Measurements from ENCODE around the gene CYTH1.

The CYTH1 gene

GRCh38 chr17:78804777-78805176, 22.7 kb upstream of the CYTH1 start:
- DNase-seq (ENCODE audit: low spot score), result no peak

- no peak for DNase-seq (ENCODE audit: low spot score)
Observed at GRCh38 chr17:78803186-78803845, 21.2 kb upstream of the CYTH1 start.

- DNase-seq (ENCODE audit: low spot score), result no peak
Observed at GRCh38 chr17:78802459-78802858, 20.4 kb upstream of the CYTH1 start.

DNA sequence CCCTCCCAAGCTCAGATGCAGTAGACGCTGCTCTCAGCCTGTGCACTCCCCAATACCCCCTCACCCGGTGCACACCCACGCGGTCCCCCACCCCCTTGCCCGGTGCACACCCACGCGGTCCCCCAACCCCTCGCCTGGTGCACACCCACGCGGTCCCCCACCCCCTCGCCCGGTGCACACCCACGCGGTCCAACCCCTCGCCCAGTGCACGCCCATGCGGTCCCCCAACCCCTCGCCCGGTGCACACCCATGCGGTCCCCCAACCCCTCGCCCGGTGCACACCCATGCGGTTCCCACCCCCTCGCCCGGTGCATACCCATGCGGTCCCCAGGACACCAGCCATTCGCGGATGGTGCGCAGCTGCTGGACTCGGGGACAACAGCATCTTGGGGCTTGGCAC, 19.9 kb upstream of the CYTH1 start:
- no peak for DNase-seq (ENCODE audit: low spot score)

- no peak for DNase-seq (ENCODE audit: low spot score)
Observed at GRCh38 chr17:78800132-78800931, 18.3 kb upstream of the CYTH1 start.

GRCh38 chr17:78798695-78799559, 16.9 kb upstream of the CYTH1 start:
- DNase-seq (ENCODE audit: low spot score), result peak; percentile 47

DNA sequence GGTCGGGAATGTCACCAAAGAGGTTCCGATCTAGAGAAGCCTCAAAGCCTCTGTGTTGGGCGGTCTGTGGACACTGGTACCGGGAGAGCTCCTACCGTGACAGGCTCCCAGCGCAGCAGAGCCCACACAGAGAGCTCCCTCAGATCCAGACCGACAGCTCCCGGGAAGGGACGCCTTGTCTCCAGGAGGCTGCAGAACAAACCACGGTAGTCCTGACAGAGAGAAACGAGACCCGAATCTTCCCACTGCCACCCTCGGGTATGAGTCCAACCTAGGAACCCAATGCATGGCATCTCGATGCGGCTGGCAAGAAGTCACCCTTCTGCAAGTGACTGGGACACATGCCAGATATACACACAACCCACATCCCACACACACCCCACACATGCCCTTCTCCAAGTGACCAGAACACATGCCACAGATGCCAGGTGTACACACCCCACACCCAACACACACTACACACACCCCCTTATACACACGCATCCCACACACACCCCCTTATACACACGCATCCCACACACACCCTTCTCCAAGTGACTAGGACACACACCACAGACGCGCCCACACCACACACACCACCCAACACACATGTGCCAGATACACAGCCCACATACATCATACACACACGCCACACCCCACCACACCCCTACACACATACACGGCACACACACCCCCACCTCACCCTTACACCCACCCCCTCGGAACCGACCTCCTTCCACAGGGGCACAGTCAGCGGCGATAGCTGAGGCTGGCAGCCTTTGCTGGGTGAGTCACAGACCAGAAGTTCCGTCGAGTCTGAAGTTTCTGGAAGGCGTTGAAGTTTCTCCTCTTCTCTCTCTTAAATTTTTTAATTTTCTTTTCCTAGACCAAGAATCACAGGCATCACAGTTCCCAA, 15.9 kb upstream of the CYTH1 start:
- DNase-seq (ENCODE audit: low spot score), result no peak

GRCh38 chr17:78797213-78797612, 15.1 kb upstream of the CYTH1 start:
- no peak for DNase-seq (ENCODE audit: low spot score)

DNA sequence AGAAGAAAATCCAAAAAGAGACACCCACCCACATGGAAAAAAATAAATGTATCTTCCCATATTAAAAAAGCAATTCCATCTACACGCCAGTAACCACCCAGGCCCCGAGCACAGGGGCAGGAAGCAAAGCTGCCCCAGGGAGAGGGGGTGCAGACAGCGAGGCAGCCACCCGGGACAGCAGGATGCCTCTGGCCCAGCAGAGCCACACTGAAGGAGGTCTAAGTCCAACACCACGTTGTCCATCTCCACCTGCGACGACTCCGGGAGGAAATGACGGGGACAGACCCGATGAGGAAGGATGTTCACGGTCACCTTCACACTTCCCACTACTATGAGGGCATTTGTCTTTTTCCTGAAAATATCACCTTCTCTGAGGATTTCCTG, 14.4 kb upstream of the CYTH1 start:
- no peak for DNase-seq (ENCODE audit: low spot score)

- no peak for DNase-seq (ENCODE audit: low spot score)
Observed at GRCh38 chr17:78795861-78796516, 13.9 kb upstream of the CYTH1 start.

- no peak for DNase-seq (ENCODE audit: low spot score)
Observed at GRCh38 chr17:78794864-78795640, 13.0 kb upstream of the CYTH1 start.

GRCh38 chr17:78794399-78794798, 12.3 kb upstream of the CYTH1 start:
- DNase-seq (ENCODE audit: low spot score), result no peak

GRCh38 chr17:78793968-78794367, 11.9 kb upstream of the CYTH1 start:
- no peak for DNase-seq (ENCODE audit: low spot score)

DNA sequence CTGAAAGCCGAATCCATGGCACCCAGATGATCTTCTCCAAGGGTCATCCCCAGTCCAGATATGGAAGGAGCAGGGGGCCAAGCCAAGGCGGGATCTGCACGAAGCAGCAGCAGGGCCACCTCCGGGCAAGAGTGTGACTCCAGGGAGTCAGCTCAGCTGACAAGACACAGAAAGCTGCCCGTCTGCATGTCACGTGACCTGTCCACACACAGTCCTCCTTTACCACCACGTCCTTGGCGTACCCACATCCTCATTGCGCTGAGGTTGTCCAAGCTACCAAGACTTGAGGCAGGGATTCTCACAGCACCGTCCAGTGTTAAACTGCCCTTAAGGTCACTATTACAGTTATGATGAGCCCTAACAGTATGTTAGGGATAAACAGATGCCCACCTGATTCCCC, 11.3 kb upstream of the CYTH1 start:
- no peak for DNase-seq (ENCODE audit: low spot score)

GRCh38 chr17:78791840-78792709, 10.0 kb upstream of the CYTH1 start:
- no peak for DNase-seq (ENCODE audit: low spot score)

DNA sequence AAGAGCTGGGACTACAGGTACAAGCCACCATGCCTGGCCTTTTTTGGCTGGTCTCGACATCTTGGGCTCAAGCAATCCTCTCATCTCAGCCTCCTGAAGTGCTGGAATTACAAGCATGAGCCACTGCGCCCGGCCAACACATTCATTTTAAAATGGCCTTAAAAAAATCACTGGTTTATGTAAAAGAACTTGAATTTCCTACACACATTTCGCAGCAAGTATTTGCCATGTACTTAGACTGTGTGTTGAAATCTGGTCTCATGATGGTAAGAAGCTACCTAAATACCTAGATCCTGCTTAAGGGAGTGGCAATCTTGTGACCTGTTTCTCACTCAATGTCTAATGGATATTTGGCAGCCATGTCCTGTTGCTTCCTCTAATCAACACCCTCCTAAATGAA, 8.5 kb upstream of the CYTH1 start:
- no peak for DNase-seq (ENCODE audit: low spot score)

DNA sequence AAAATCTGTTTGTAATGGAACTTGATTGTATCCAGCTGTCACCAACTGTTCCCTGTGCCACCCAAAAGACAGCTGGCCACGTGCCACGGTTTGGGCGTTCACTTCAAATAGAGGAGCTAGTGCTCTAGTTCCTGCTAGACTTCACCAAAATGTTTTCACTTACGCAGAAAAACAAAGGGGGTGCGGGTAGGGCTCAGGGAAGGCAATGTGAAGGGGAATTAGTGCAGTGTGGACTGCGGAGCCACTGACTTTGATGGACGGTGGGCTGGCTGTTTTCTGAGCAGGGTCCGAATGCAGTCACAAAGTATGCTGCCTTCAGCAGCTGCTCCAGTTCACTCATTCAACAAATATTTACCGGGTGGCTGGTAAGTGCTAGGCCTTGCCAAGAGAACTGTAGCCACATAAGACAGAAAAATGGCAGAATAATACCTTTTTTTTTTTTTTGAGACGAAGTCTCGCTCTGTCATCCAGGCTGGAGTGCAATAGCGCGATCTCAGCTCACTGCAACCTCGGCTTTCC, 7.6 kb upstream of the CYTH1 start:
- peak; percentile 69 for DNase-seq (ENCODE audit: low spot score)

GRCh38 chr17:78789149-78789662, 7.1 kb upstream of the CYTH1 start:
- DNase-seq (ENCODE audit: low spot score), result no peak

GRCh38 chr17:78788451-78788850, 6.4 kb upstream of the CYTH1 start:
- no peak for DNase-seq (ENCODE audit: low spot score)

Data from CD4-positive, alpha-beta T cell treated with Interleukin-6 at 100 ng/mL for 8 hours (primary cell).